ENCODE measurements around the gene SLC44A5. TPM values are rescaled to one million over a fixed set of nuclear protein-coding genes. Genes with fewer than 3 reads are reported as not detected.

Gene SLC44A5
- total and polyA plus RNA-seq, 10 of the 15 experiments (the other 5 are each of a cell fraction or from before 2014, with no cell fraction given) = 0.04 to 1.3 TPM; not detected in 8

DNA sequence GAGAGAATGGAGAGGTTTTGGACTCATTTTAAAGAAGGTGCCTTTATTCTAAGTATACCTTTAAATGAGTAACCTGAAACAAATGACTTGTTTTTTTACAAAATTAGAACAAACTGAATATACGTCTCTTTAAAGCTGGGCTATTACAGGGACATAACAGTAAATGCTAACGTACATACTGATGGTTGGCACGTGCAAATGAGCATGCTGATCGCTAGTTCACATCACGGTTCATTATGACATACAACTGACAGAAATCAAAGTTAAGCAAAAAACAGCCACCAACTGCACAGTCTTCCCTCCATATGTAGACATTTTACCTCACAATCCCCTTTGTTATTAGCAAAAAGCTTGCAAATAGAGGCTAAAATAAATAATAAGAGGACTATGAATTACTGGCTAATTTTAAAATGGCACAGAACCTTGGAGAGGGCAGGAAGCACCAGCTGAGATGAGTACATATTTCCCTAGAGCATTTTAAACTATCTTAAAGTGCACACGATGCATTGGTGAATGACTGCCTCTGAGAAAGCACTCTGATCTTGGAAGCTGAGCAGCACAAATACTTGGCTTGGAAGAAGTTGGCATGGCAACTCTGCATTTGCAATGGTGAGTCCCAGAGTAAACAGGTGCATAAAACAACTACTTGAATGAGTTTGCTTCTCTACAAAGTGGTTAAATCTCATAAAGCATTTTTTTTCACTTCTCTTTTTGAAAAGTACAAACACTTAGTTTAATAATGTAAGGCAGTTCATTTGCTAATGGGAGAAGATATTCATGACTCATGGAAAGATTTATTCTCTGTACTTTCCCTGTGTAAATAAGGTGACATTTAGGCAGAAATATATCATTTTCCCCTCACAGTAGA is 272.1 kb downstream of the SLC44A5 start (continued):
- peak; percentile 86; the same call in 1 of the 2 replicates for TF ChIP-seq TCF12 (IDR thresholded peaks at IDR 0.05; ENCODE audit: low read depth, low read length)
- no peak for TF ChIP-seq NR2C2 (IDR thresholded peaks at IDR 0.05; ENCODE audit: borderline replicate concordance, control insufficient read depth, insufficient read length, low read depth)
- TF ChIP-seq IKZF1 (conservative IDR thresholded peaks at IDR 0.05) = 0 out of 2 replicates have a peak, but pooled peaks have one; percentile 32
- TF ChIP-seq TCF3 (IDR thresholded peaks at IDR 0.05; ENCODE audit: borderline replicate concordance, insufficient read depth, low read depth, low read length) = peak; percentile 68; the same call in 1 of the 2 replicates
- TF ChIP-seq JUNB (IDR thresholded peaks at IDR 0.05) = peak; percentile 84
- peak; percentile 48; the same call in 1 of the 2 replicates for TF ChIP-seq CBFB (IDR thresholded peaks at IDR 0.05; ENCODE audit: low read depth)
- TF ChIP-seq IRF4 (IDR thresholded peaks at IDR 0.05; ENCODE audit: low read depth, low read length) = peak; percentile 82
- TF ChIP-seq RCOR1 (conservative IDR thresholded peaks at IDR 0.05; ENCODE audit: low read depth, low read length) = no peak
- peak; percentile 70 for TF ChIP-seq MTA2 (IDR thresholded peaks at IDR 0.05; ENCODE audit: low read depth)
- TF ChIP-seq NFIC (IDR thresholded peaks at IDR 0.05; ENCODE audit: low read depth, low read length) = peak; percentile 93
- peak; percentile 72; the same call in 1 of the 2 replicates for TF ChIP-seq ZBED1 (IDR thresholded peaks at IDR 0.05; ENCODE audit: borderline replicate concordance)

DNA sequence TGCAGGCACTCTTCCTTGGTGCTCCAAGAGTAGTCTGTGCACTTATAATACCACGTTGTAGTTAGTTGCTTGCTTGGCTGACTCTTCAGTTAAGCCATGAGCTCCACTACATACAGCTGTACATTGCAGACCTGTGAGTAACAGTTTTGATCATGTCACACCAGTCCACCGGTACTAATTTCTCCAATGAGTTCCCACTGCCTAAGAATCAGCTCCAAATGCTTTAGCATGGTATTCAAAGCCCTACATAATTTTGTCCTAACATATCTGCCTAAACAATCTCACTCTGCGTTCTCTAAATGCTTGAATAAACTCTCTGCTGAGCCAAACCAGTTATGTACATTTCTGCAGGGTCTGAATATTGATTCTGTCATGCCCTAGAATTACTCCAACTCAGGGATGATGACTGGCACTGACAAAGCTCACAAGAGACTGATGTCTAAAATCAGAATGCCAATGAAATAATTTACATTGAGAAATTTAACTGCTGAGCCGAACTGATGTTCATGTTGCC is 276.0 kb downstream of the SLC44A5 start:
- in situ Hi-C loops (cut with MboI) = no loop called here
- 54% methylated on average over 4 of the region's 4 CpGs for WGBS (ENCODE audit: insufficient coverage, insufficient replicate concordance, low lambda C conversion rate, missing lambda C conversion rate)
- ChIA-PET POLR2A (no interaction called here), RAD21 (ENCODE audit: unreplicated experiment) (no interaction called here), CTCF (interaction anchor here (1.0 kb wide), 1 partner anchor 13 kb away, joined by 3 read pairs; no protein-coding TSS in a partner anchor), SMC1A (ENCODE audit: uncharacterized antibody, unreplicated experiment) (interaction anchor here (1.3 to 2.8 kb wide), 2 partner anchors 8 to 88 kb away, joined by 4 to 9 read pairs; no protein-coding TSS in a partner anchor)
- H3K27ac ChIP-seq (ENCODE audit: control insufficient read depth, insufficient read depth) = no peak overlapping the region
- no peaks in the 10 kb centered on the region for H3K79me2 ChIP-seq (ENCODE audit: control insufficient read depth, insufficient read depth, low read length)
- no peaks in the 10 kb centered on the region for H3K36me3 ChIP-seq (ENCODE audit: control insufficient read depth in 2 of 2, insufficient read depth in 2 of 2, low read length in 1 of 2)
- no peak overlapping the region for H3K4me2 ChIP-seq (ENCODE audit: control insufficient read depth, insufficient read depth)
- DNase-seq (ENCODE audit: low read depth, low spot score) = no peak
- H3K4me1 ChIP-seq (ENCODE audit: control insufficient read depth, insufficient read depth, low read length) = peaks cover 10% of the 10 kb centered on the region; the same call in 1 of the 2 replicates
- FAIRE-seq = no peak
- H3K9ac ChIP-seq (ENCODE audit: control insufficient read depth, insufficient read depth, low read length) = no peak overlapping the region
- no peaks in the 10 kb centered on the region for H3K9me3 ChIP-seq (replicated peaks; ENCODE audit: control insufficient read depth, insufficient read depth, low read length)
- intact Hi-C loops (cut with micrococcal nuclease; ENCODE audit: unreplicated experiment) = no loop called here
- BruUV-seq (replicated peaks) = no TSS peak
- H2AFZ ChIP-seq (ENCODE audit: control insufficient read depth, low read depth, low read length) = no peak overlapping the region
- ATAC-seq = no peak
- no peaks in the 10 kb centered on the region; a peak in 1 of 4 replicates for H3K27me3 ChIP-seq (replicated peaks in 1 of 2; ENCODE audit: control insufficient read depth in 2 of 2, insufficient read depth in 2 of 2, low read length in 1 of 2)
- no peak overlapping the region for H3K4me3 ChIP-seq
- H4K20me1 ChIP-seq (ENCODE audit: control insufficient read depth, insufficient read depth) = no peaks in the 10 kb centered on the region
- TF ChIP-seq, protein P1, sequence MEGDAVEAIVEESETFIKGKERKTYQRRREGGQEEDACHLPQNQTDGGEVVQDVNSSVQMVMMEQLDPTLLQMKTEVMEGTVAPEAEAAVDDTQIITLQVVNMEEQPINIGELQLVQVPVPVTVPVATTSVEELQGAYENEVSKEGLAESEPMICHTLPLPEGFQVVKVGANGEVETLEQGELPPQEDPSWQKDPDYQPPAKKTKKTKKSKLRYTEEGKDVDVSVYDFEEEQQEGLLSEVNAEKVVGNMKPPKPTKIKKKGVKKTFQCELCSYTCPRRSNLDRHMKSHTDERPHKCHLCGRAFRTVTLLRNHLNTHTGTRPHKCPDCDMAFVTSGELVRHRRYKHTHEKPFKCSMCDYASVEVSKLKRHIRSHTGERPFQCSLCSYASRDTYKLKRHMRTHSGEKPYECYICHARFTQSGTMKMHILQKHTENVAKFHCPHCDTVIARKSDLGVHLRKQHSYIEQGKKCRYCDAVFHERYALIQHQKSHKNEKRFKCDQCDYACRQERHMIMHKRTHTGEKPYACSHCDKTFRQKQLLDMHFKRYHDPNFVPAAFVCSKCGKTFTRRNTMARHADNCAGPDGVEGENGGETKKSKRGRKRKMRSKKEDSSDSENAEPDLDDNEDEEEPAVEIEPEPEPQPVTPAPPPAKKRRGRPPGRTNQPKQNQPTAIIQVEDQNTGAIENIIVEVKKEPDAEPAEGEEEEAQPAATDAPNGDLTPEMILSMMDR (IDR thresholded peaks at IDR 0.05 in 2 of 3, conservative IDR thresholded peaks at IDR 0.05 in 1 of 3; ENCODE audit: control insufficient read depth in 2 of 3, extremely low read depth in 1 of 3, insufficient read depth in 1 of 3, low read depth in 3 of 3, low read length in 3 of 3) = no peak
- TF ChIP-seq MTA2 (IDR thresholded peaks at IDR 0.05; ENCODE audit: low read depth) (no peak), BMI1 (IDR thresholded peaks at IDR 0.05; ENCODE audit: borderline replicate concordance) (no peak), YY1 (IDR thresholded peaks at IDR 0.05; ENCODE audit: low read depth, low read length) (no peak), SUPT20H (IDR thresholded peaks at IDR 0.05; ENCODE audit: borderline replicate concordance, control insufficient read depth, low read depth, low read length) (no peak), ASH2L (IDR thresholded peaks at IDR 0.05; ENCODE audit: borderline replicate concordance, low read depth) (no peak), CREB1 (IDR thresholded peaks at IDR 0.05; ENCODE audit: low read depth) (no peak), JUND (IDR thresholded peaks at IDR 0.05; ENCODE audit: low read depth, low read length) (no peak), ZNF24 (IDR thresholded peaks at IDR 0.05) (no peak), MYC (IDR thresholded peaks at IDR 0.05; ENCODE audit: insufficient read depth, insufficient read length, insufficient replicate concordance, low read length, severe bottlenecking) (no peak)
- TF ChIP-seq, protein P2, sequence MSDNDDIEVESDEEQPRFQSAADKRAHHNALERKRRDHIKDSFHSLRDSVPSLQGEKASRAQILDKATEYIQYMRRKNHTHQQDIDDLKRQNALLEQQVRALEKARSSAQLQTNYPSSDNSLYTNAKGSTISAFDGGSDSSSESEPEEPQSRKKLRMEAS (IDR thresholded peaks at IDR 0.05; ENCODE audit: low read depth, low read length) = no peak

All from GM12878 (cell line).